IPS-18c (cell line): ENCODE data around the gene ABLIM2.
"Not testable (repeated sequence)": the region's sequence is repeated elsewhere in the genome, so short reads cannot be mapped to it uniquely, and the experiment has no call there.

Experiments used
- H3K4me3 ChIP-seq: 2 replicates; pipeline ENCODE4 v1.7.0; 2013; ENCODE audit warnings: low read depth, mild to moderate bottlenecking, low read length, moderate library complexity; ENCODE audit not compliant: insufficient read depth
- H3K9me3 ChIP-seq: one replicate; pipeline ENCODE4 v1.6.1; 2013; ENCODE audit warnings: mild to moderate bottlenecking, low read length, moderate library complexity; ENCODE audit not compliant: control insufficient read depth, insufficient read depth

ABLIM2 gene

GRCh38 chr4:7956934-7957656 lies 201.5 kb downstream of the ABLIM2 start:
- no peaks in the 10 kb centered on the region for H3K9me3 ChIP-seq
- H3K4me3 ChIP-seq: no peak overlapping the region

- no peak overlapping the region for H3K4me3 ChIP-seq
Measured at GRCh38 chr4:7956270-7956808, 202.3 kb downstream of the ABLIM2 start.

DNA sequence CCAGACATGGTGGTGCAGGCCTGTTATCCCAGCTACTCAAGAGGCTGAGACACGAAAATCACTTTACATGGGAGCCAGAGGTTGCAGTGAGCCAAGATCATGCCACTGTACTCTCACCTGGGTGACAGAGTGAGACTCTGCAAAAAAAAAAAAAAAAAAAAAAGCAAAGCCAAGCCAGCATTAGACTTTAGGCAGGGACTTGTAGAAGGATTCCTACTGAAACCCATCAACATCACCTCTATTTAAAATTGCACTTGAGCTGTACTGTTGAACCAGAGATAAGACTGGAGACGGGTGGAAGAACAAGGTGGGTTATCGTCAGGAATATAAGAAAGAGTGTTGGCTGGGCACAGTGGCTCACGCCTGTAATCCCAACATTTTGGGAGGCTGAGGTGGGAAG lies 203.2 kb downstream of the ABLIM2 start:
- Histone ChIP-seq H3K4me3 (no peak overlapping the region), H3K9me3 (peaks cover 2% of the 10 kb centered on the region)

More at GRCh38 chr4:7956270-7956808, 202.3 kb downstream of the ABLIM2 start:
- H3K9me3 ChIP-seq: no peaks in the 10 kb centered on the region

- no peak overlapping the region for H3K4me3 ChIP-seq
Measured at GRCh38 chr4:7952615-7953014, 206.0 kb downstream of the ABLIM2 start.

GRCh38 chr4:7950301-7951092 lies 208.1 kb downstream of the ABLIM2 start:
- peaks cover 2% of the 10 kb centered on the region for H3K9me3 ChIP-seq

More at GRCh38 chr4:7952615-7953014, 206.0 kb downstream of the ABLIM2 start:
- H3K9me3 ChIP-seq: peaks cover 2% of the 10 kb centered on the region

DNA sequence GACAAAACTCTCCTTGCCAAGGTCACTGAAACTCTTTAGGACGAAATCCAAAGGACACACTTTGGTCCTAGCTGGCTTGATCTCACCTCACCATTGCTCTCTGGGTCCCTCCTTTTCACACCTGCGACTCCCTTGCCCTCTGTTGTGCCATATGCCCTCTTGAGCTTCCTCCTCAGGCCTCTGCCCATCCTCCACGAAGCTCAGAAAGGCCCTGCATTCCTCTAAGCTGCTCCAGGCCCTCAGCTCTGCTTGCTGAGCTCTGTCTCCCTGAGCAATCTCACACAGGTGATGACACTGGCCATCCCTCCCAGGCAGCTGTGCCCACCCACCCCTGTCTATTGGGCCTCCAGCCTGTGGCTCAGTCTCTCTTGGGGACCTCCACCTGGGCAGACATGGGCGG lies 208.9 kb downstream of the ABLIM2 start:
- Histone ChIP-seq H3K9me3 (peaks cover 2% of the 10 kb centered on the region), H3K4me3 (no peak overlapping the region)

More at GRCh38 chr4:7950301-7951092, 208.1 kb downstream of the ABLIM2 start:
- H3K4me3 ChIP-seq: no peak overlapping the region

DNA sequence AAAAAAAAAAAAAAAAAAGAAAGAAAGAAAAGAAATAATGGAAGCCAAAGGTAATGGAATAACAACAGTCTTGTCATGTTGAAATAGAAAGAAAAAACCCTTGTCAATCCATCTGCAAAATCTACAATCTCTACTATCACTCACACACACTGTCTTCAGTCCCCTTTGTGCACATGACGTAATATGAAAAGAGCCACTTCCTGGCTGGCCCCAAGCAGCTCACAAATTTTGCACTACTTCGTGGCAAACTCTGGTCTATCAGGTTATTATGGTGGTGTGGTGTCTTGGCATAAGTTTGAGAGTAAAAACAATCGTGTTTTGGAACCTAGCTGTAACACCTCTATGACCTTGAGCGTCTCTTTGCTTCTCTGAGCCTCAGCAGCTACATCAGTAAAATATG lies 210.7 kb downstream of the ABLIM2 start:
- H3K4me3 ChIP-seq: no peak overlapping the region
- peaks cover 2% of the 10 kb centered on the region for H3K9me3 ChIP-seq

- Histone ChIP-seq H3K9me3 (no peaks in the 10 kb centered on the region), H3K4me3 (no peak overlapping the region)
Measured at GRCh38 chr4:7945709-7946380, 212.8 kb downstream of the ABLIM2 start.

- Histone ChIP-seq H3K4me3 (no peak overlapping the region), H3K9me3 (no peaks in the 10 kb centered on the region)
Measured at GRCh38 chr4:7944599-7945220, 213.9 kb downstream of the ABLIM2 start.

- H3K4me3 ChIP-seq, H3K9me3 ChIP-seq: not testable (repeated sequence)
Measured at GRCh38 chr4:7943688-7944087, 214.9 kb downstream of the ABLIM2 start.

- no peaks in the 10 kb centered on the region for H3K9me3 ChIP-seq
- H3K4me3 ChIP-seq: no peak overlapping the region
Measured at GRCh38 chr4:7943211-7943610, 215.4 kb downstream of the ABLIM2 start.

GRCh38 chr4:7941965-7942496 lies 216.6 kb downstream of the ABLIM2 start:
- Histone ChIP-seq H3K4me3 (no peak overlapping the region), H3K9me3 (no peaks in the 10 kb centered on the region)

DNA sequence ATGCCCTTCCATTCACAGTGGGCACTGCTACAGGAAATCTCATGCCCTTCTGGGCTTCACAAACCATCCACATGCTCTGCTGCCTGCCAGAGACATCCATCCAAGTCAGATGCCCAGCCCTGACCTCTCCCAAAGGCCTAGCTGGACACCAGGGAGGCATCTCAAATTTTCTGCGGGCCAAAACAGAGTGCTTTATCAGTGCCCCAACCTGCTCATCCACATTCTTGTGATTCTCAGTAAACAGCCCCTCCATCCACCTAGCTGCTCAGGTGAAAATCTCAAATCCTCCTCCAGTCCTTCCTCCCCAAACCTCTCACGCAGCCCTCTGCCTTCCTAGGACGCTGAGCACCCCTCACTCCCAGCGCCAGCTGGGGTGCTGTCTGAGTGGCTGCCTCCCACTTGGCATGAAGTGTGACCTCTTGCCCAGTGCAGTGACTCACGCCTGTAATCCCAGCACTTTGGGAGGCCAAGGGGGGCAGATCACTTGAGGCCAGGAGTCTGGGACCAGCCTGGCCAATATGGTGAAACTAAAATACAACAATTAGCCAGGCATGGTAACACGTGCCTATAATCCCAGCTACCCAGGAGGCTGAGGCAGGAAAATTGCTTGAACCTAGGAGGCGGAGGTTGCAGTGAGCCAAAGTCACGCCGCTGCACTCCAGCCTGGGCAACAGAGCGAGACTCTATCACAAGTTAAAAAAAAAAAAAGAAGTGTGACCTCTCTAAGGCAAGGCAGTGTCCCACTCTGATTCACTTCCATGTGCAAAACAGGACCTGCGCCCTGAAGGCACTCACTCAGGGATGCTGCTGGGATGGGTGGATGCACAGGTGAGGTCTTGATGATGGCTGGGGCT lies 217.3 kb downstream of the ABLIM2 start:
- Histone ChIP-seq H3K4me3 (peak overlapping the region; percentile 20; the same call in 1 of the 2 replicates), H3K9me3 (no peaks in the 10 kb centered on the region)

DNA sequence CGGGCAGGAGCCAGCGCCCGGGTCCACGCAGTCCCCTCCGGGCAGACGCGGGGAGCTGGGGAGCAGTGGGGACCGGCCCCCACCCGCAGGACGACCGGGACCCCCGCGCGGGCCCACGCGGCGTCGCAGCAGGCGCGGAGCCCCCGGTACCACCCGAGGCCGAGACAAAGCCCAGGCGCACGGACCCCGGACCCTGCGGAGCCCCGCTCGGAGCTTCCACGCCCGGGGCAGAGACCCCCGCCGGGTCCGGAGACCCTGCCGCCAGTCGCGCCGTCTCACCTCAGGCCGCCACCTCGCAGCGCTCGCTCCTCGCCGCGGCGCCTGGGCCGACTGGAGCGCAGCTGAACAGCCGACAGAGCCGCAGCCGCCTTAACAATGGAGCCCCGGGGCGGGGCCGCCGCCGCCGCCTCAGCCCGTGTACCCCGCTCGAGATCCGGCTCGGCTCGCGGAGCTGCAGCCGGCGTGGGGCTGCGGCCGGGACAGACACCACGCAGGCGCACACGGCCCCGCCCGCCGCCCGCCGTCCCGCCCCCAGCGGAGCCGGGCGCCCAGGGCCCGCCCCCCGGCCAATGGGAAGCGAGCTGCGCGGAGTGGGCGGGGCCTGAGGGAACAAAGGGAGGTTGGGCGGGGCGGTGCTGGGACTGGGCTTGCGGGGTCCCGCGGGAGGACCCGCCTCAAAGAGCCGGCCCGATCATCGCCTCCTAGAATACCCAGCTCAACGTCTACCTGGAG lies 219.1 kb downstream of the ABLIM2 start, which contains the start of gene AFAP1:
Gene AFAP1, minus strand, starts transcription at position 485 of the 732 bp plus-strand sequence. CDS start 67,783 bp downstream, outside the sequence.
- peak within 1 kb of the TSS; percentile 75 for H3K4me3 ChIP-seq

DNA sequence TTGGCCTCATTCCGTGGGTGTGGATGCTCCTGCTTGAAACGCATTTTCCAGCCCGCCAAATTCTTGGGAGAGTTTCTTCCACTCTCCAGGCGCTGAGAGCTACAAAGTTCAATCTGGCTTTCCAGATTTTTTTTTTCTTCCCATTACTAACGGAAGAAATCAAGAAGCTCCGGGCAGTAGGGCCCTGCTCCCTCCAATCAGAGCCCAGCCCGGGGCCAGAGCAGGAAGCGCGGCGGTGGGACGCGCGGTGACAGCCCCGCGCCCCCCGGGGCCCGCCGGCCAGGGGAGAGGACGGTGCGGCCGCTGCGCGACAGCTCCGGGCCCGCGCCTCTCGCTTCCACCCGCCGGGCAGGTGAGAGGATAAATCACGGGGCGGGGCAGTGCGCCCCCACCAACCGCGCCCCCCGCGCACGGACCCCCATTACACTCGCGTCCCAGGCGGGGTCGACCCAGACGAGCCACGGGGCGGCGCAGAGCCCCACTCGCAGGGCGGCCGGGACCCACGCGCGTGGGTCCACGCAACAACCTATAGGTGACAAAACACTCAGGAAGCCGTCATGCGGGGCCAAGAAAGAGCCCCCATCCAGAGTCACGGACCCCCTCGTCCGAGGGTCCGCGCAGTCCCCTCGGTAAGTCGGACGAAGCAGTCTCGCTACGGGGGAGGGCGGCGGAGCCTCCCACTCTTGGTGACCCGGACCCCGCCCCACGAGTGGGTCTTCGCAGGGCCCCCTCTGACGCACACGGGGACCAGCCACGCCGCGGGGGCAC lies 219.8 kb downstream of the ABLIM2 start:
- H3K9me3 ChIP-seq: no peaks in the 10 kb centered on the region
- H3K4me3 ChIP-seq: peak overlapping the region; percentile 75

More for the DNA sequence above, 219.1 kb downstream of the ABLIM2 start, which contains the start of gene AFAP1:
- no peaks in the 10 kb centered on the region for H3K9me3 ChIP-seq
